HepG2 (cell line): ENCODE measurements around the gene PARP6. TPM values are rescaled to one million over a fixed set of nuclear protein-coding genes. Genes with fewer than 3 reads are reported as not detected.

Experiments used
- FOSL2 ChIP-seq: sonication (generic); formaldehyde crosslinking; IDR thresholded peaks from 2 replicates; pipeline ENCODE4 v1.4.0; 2020; ENCODE audit warnings: missing genetic modification reagents
- HIVEP1 ChIP-seq: sonication (generic); formaldehyde crosslinking; IDR thresholded peaks from 2 replicates; pipeline ENCODE4 v1.4.0; 2020; ENCODE audit warnings: mild to moderate bottlenecking, missing genetic modification reagents
- JARID2 ChIP-seq: sonication (generic); formaldehyde crosslinking; IDR thresholded peaks from 2 replicates; pipeline ENCODE4 v1.8.1; 2023; ENCODE audit warnings: missing genetic modification reagents, inconsistent platforms; ENCODE audit not compliant: insufficient replicate concordance
- KLF6 ChIP-seq: IDR thresholded peaks from 2 replicates; pipeline ENCODE4 v1.8.0; 2016; ENCODE audit warnings: missing biosample characterization, missing genetic modification reagents
- MAZ ChIP-seq, 2 experiments: sonication (generic) in 1 of 2; formaldehyde crosslinking in 1 of 2; IDR thresholded peaks; 2 replicates each; pipeline versions ENCODE4 v1.5.0 to v1.6.1; 2012 to 2020; ENCODE audit warnings: low read depth in 2 of 2, mild to moderate bottlenecking in 2 of 2, borderline replicate concordance in 1 of 2, improper control_type of control experiment in 1 of 2, low read length in 1 of 2, missing genetic modification reagents in 1 of 2, moderate library complexity in 1 of 2
- MNT ChIP-seq: fragments of 450-650 bp; IDR thresholded peaks from 2 replicates; pipeline ENCODE4 v1.6.1; 2016
- SOX5 ChIP-seq: IDR thresholded peaks from 2 replicates; pipeline ENCODE4 v1.6.1; 2016; ENCODE audit warnings: borderline replicate concordance
- XRCC5 ChIP-seq: fragments of 200-400 bp; formaldehyde crosslinking; optimal IDR thresholded peaks from 2 replicates; pipeline ENCODE3; 2017; ENCODE audit warnings: mild to moderate bottlenecking, low read length
- ZBTB7A ChIP-seq: sonication (generic); formaldehyde crosslinking; IDR thresholded peaks from 2 replicates; pipeline ENCODE4 v1.8.0; 2022; ENCODE audit warnings: mild to moderate bottlenecking, missing genetic modification reagents
- ZFX ChIP-seq: sonication (generic); formaldehyde crosslinking; IDR thresholded peaks from 2 replicates; pipeline ENCODE4 v1.4.0; 2020; ENCODE audit warnings: mild to moderate bottlenecking, low read depth, missing genetic modification reagents, moderate library complexity
- ZFY ChIP-seq: sonication (generic); formaldehyde crosslinking; IDR thresholded peaks from 2 replicates; pipeline ENCODE4 v1.4.0; 2020; ENCODE audit warnings: missing genetic modification reagents
- ZNF335 ChIP-seq: sonication (generic); formaldehyde crosslinking; IDR thresholded peaks from 2 replicates; pipeline ENCODE4 v1.4.0; 2020; ENCODE audit warnings: missing genetic modification reagents
- ZNF367 ChIP-seq: sonication (generic); formaldehyde crosslinking; IDR thresholded peaks from 2 replicates; pipeline ENCODE4 v1.4.0; 2020; ENCODE audit warnings: missing genetic modification reagents, borderline replicate concordance
- ZNF766 ChIP-seq: sonication (generic); formaldehyde crosslinking; IDR thresholded peaks from 2 replicates; pipeline ENCODE4 v1.5.0; 2020; ENCODE audit warnings: missing genetic modification reagents, borderline replicate concordance
- polyA plus RNA-seq, 8 experiments: library from polyadenylated mRNA; depleted of rRNA in 3 of 8; stranded (reverse) in 7 of 8; unstranded in 1 of 8; fragments of >200 nt; fragmentation: Illumina TruSeq in 4 of 8; extraction: Trizol in 4 of 8; gene quantifications; 2 replicates each; pipeline versions ENCODE4 v1.2.1 to v1.2.3, GENCODE V29; 2011 to 2016; ENCODE audit warnings: low read depth in 4 of 8, missing spikeins in 1 of 8, mixed read lengths in 1 of 8; ENCODE audit not compliant: insufficient read depth in 1 of 8
- total RNA-seq, 5 experiments: library from RNA; depleted of rRNA; stranded (reverse); fragments of >200 nt; fragmentation: Illumina TruSeq; extraction: Trizol; gene quantifications; 2 replicates each; pipeline ENCODE4 v1.2.3, GENCODE V29; 2016; ENCODE audit warnings: low read depth in 1 of 5
- TF ChIP-seq, protein P1 (sequence below): sonication (generic); formaldehyde crosslinking; IDR thresholded peaks from 2 replicates; pipeline ENCODE4 v1.5.0; 2020; ENCODE audit warnings: mild to moderate bottlenecking, missing genetic modification reagents, moderate library complexity
- TF ChIP-seq, protein P2 (sequence below): sonication (generic); formaldehyde crosslinking; IDR thresholded peaks from one replicate; pipeline ENCODE4 v1.5.1; 2020; ENCODE audit warnings: mild to moderate bottlenecking, missing genetic modification reagents; ENCODE audit errors: not compliant biosample characterization
- TF ChIP-seq, protein P3 (sequence below): IDR thresholded peaks from 2 replicates; pipeline ENCODE4 v1.6.1; 2012; ENCODE audit warnings: inconsistent platforms

Gene PARP6
- total and polyA plus RNA-seq, 2 of the 13 experiments (the other 11 are each of a cell fraction or from before 2014, with no cell fraction given), result 0.22 to 0.87 TPM

GRCh38 chr15:72312605-72313447, 40.5 kb upstream of the PARP6 start (continued):
- TF ChIP-seq, protein P1, sequence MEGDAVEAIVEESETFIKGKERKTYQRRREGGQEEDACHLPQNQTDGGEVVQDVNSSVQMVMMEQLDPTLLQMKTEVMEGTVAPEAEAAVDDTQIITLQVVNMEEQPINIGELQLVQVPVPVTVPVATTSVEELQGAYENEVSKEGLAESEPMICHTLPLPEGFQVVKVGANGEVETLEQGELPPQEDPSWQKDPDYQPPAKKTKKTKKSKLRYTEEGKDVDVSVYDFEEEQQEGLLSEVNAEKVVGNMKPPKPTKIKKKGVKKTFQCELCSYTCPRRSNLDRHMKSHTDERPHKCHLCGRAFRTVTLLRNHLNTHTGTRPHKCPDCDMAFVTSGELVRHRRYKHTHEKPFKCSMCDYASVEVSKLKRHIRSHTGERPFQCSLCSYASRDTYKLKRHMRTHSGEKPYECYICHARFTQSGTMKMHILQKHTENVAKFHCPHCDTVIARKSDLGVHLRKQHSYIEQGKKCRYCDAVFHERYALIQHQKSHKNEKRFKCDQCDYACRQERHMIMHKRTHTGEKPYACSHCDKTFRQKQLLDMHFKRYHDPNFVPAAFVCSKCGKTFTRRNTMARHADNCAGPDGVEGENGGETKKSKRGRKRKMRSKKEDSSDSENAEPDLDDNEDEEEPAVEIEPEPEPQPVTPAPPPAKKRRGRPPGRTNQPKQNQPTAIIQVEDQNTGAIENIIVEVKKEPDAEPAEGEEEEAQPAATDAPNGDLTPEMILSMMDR (CRISPR knock-in tag), result peak; percentile 84
- TF ChIP-seq HIVEP1 (CRISPR knock-in tag) (no peak), KLF6 (CRISPR knock-in tag) (no peak), MNT (no peak), ZNF766 (CRISPR knock-in tag) (no peak), XRCC5 (peak; percentile 73), MAZ (IDR thresholded peaks at IDR 0.05; ENCODE audit: borderline replicate concordance, low read depth, low read length) (no peak), MAZ (CRISPR knock-in tag; IDR thresholded peaks at IDR 0.05; ENCODE audit: low read depth) (no peak), SOX5 (CRISPR knock-in tag) (no peak), JARID2 (CRISPR knock-in tag) (no peak), ZBTB7A (CRISPR knock-in tag) (no peak), ZFX (CRISPR knock-in tag) (peak; percentile 34; the same call in 1 of the 2 replicates), ZNF335 (CRISPR knock-in tag) (no peak), ZFY (CRISPR knock-in tag) (peak; percentile 31; the same call in 1 of the 2 replicates), ZNF367 (no peak), FOSL2 (CRISPR knock-in tag) (0 out of 2 replicates have a peak, but pooled peaks have one; percentile 10)
- TF ChIP-seq, protein P2, sequence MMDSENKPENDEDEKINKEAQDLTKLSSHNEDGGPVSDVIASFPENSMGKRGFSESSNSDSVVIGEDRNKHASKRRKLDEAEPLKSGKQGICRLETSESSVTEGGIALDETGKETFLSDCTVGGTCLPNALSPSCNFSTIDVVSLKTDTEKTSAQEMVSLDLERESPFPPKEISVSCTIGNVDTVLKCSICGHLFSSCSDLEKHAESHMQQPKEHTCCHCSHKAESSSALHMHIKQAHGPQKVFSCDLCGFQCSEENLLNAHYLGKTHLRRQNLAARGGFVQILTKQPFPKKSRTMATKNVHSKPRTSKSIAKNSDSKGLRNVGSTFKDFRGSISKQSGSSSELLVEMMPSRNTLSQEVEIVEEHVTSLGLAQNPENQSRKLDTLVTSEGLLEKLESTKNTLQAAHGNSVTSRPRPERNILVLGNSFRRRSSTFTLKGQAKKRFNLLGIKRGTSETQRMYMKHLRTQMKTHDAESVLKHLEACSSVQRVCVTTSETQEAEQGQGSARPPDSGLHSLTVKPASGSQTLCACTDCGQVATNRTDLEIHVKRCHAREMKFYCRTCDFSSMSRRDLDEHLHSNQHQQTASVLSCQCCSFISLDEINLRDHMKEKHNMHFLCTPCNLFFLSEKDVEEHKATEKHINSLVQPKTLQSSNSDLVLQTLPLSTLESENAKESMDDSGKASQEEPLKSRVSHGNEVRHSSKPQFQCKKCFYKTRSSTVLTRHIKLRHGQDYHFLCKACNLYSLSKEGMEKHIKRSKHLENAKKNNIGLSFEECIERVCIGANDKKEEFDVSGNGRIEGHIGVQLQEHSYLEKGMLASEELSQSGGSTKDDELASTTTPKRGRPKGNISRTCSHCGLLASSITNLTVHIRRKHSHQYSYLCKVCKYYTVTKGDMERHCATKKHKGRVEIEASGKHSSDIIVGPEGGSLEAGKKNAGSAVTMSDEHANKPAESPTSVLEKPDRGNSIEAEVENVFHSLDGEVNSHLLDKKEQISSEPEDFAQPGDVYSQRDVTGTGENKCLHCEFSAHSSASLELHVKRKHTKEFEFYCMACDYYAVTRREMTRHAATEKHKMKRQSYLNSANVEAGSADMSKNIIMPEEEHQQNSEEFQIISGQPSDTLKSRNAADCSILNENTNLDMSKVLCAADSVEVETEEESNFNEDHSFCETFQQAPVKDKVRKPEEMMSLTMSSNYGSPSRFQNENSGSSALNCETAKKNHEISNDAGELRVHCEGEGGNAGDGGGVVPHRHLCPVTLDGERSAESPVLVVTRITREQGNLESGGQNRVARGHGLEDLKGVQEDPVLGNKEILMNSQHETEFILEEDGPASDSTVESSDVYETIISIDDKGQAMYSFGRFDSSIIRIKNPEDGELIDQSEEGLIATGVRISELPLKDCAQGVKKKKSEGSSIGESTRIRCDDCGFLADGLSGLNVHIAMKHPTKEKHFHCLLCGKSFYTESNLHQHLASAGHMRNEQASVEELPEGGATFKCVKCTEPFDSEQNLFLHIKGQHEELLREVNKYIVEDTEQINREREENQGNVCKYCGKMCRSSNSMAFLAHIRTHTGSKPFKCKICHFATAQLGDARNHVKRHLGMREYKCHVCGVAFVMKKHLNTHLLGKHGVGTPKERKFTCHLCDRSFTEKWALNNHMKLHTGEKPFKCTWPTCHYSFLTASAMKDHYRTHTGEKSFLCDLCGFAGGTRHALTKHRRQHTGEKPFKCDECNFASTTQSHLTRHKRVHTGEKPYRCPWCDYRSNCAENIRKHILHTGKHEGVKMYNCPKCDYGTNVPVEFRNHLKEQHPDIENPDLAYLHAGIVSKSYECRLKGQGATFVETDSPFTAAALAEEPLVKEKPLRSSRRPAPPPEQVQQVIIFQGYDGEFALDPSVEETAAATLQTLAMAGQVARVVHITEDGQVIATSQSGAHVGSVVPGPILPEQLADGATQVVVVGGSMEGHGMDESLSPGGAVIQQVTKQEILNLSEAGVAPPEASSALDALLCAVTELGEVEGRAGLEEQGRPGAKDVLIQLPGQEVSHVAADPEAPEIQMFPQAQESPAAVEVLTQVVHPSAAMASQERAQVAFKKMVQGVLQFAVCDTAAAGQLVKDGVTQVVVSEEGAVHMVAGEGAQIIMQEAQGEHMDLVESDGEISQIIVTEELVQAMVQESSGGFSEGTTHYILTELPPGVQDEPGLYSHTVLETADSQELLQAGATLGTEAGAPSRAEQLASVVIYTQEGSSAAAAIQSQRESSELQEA (CRISPR knock-in tag), result no peak
- TF ChIP-seq, protein P3, sequence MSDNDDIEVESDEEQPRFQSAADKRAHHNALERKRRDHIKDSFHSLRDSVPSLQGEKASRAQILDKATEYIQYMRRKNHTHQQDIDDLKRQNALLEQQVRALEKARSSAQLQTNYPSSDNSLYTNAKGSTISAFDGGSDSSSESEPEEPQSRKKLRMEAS, result no peak
